Kidney (tissue), 14 donors: ENCODE measurements around the gene LIAS. TPM values are rescaled to one million over a fixed set of nuclear protein-coding genes. Genes with fewer than 3 reads are reported as not detected.
"Not testable (repeated sequence)": the region's sequence is repeated elsewhere in the genome, so short reads cannot be mapped to it uniquely, and the experiment has no call there.

Source experiments
- DNase-seq, 5 donors: peaks; one replicate each; pipeline ENCODE4 v3.0.0-alpha.2; 2013 to 2020
- FAIRE-seq: peaks from 2 replicates; lab custom pipeline; 2012; peaks lifted over from hg19 to GRCh38; lab: Jason Lieb, UNC
- H3K27ac ChIP-seq, 2 donors: one replicate each; pipeline ENCODE4 v1.7.0; 2013; ENCODE audit warnings: low read depth in 2 of 2, low read length in 2 of 2, inconsistent platforms in 1 of 2
- H3K27me3 ChIP-seq: one replicate; pipeline ENCODE4 v1.7.1; 2013; ENCODE audit warnings: low read length, inconsistent platforms; ENCODE audit not compliant: control insufficient read depth, insufficient read depth
- H3K36me3 ChIP-seq, 3 donors: one replicate each; pipeline versions ENCODE4 v1.7.0 to v1.7.1; 2013; ENCODE audit warnings: low read length in 3 of 3, control low read depth in 1 of 3, inconsistent platforms in 1 of 3; ENCODE audit not compliant: insufficient read depth in 3 of 3, control insufficient read depth in 2 of 3
- H3K4me1 ChIP-seq, 3 donors: one replicate each; pipeline versions ENCODE4 v1.7.0 to v1.7.1; 2013; ENCODE audit warnings: low read length in 3 of 3, inconsistent platforms in 1 of 3, low read depth in 1 of 3; ENCODE audit not compliant: control insufficient read depth in 2 of 3, insufficient read depth in 2 of 3
- H3K4me3 ChIP-seq, 3 donors: one replicate each; pipeline versions ENCODE4 v1.7.0 to v1.8.1; 2013; ENCODE audit warnings: low read length in 3 of 3, control low read depth in 1 of 3, inconsistent platforms in 1 of 3
- H3K9ac ChIP-seq, 3 donors: one replicate each; pipeline versions ENCODE4 v1.7.0 to v1.7.1; 2013; ENCODE audit warnings: low read length in 3 of 3, control low read depth in 1 of 3, inconsistent platforms in 1 of 3
- H3K9me3 ChIP-seq, 3 donors: one replicate each; pipeline versions ENCODE4 v1.7.0 to v1.7.1; 2013; ENCODE audit warnings: low read length in 3 of 3, control low read depth in 1 of 3, inconsistent platforms in 1 of 3; ENCODE audit not compliant: control insufficient read depth in 2 of 3, insufficient read depth in 1 of 3
- intact Hi-C: fragments of 100-400 bp; cut with DNase I; formaldehyde crosslinking; loops from one replicate; pipeline ENCODE4 v1.11.1; 2022
- polyA plus RNA-seq: library from polyadenylated mRNA; stranded (reverse); fragments of 350-450 nt; fragmentation: Illumina TruSeq; extraction: RNeasy Lipid Tissue Mini Kit (QIAGEN cat#74804); gene quantifications from one replicate; pipeline ENCODE4 v1.2.3, GENCODE V29; 2014; ENCODE audit warnings: low read depth, low replicate concordance; ENCODE audit not compliant: insufficient read depth
- total RNA-seq: library from RNA; stranded (reverse); fragmentation: NEBNext Ultra II Directional; extraction: Animal tissue kit (Norgen Biotek cat#: 25700); gene quantifications from one replicate; pipeline ENCODE4 v1.2.1, GENCODE V29; 2021
- TF ChIP-seq, protein P1 (sequence below): IDR thresholded peaks from 3 replicates; pipeline ENCODE4 v1.5.1; 2012; ENCODE audit warnings: mild to moderate bottlenecking, moderate library complexity, borderline replicate concordance; ENCODE audit not compliant: insufficient read depth; ENCODE audit errors: extremely low read depth
- donor health status: control.
- donor health status: control.
- donor health status: control.
- donor health status: control.
- donor health status: control.
- donor health status: DM: yes; HTN: yes; CAD: no.
- donor health status: Normal renal cell carcinoma (clear cell type).

LIAS gene
- total and polyA plus RNA-seq, 2 donors from 2014 or later: 14.9 to 30.5 TPM

DNA sequence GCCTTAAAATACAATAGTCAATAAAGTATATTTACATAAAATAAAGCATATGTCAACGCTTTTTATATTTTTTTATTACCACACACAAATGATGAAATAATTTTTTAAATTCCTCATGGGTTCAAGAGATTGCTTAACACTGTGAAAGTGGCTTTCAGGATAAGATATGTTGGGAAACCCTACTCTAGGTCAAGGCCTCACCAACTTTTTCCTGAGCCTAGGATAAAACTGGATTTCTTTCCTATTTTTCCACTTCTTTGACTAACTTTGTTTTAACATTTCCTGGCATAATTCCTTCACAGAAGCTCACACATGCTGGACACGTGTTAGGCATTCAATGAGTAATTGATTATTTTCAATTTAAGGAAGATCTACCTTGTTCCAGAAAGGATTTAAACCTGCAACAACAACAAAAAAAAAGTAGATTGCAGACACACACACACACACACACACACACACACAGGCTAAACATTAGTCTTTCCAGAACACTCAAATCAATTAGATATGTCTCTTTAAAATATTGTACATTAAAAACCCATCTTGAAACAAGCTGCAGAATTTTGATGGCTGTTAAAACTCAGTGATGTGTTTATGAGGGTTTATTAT, 43.1 kb upstream of the LIAS start:
- H3K27me3 ChIP-seq: no peaks in the 10 kb centered on the region
- no peak for DNase-seq
- TF ChIP-seq, protein P1, sequence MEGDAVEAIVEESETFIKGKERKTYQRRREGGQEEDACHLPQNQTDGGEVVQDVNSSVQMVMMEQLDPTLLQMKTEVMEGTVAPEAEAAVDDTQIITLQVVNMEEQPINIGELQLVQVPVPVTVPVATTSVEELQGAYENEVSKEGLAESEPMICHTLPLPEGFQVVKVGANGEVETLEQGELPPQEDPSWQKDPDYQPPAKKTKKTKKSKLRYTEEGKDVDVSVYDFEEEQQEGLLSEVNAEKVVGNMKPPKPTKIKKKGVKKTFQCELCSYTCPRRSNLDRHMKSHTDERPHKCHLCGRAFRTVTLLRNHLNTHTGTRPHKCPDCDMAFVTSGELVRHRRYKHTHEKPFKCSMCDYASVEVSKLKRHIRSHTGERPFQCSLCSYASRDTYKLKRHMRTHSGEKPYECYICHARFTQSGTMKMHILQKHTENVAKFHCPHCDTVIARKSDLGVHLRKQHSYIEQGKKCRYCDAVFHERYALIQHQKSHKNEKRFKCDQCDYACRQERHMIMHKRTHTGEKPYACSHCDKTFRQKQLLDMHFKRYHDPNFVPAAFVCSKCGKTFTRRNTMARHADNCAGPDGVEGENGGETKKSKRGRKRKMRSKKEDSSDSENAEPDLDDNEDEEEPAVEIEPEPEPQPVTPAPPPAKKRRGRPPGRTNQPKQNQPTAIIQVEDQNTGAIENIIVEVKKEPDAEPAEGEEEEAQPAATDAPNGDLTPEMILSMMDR: no peak
- H3K9ac ChIP-seq: no peak overlapping the region
- no peak overlapping the region for H3K27ac ChIP-seq
- no peak for FAIRE-seq
- no peak overlapping the region for H3K4me3 ChIP-seq
- H3K4me1 ChIP-seq: no peaks in the 10 kb centered on the region
- no peaks in the 10 kb centered on the region for H3K9me3 ChIP-seq
- intact Hi-C loops: no loop called here
- H3K36me3 ChIP-seq: no peaks in the 10 kb centered on the region

DNA sequence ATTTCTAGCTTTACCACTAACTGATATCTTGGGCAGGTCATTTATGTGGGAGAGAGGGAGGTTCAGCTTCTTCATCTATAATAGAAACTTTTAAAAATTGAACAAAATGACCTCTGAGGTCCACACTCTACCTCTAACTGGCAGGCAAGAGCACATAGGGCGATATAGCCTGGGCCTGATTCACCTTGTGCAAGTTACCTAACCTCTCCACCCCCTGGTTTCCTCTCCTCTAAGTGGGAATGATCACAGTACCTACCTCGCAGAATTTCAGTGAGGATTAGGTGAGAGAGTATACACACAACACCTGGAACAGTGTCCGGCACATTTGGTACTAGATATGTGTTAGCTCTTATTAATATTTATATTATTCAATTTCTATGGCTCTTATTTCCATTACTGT, 36.6 kb upstream of the LIAS start:
- H3K36me3 ChIP-seq: no peaks in the 10 kb centered on the region
- H3K9me3 ChIP-seq: no peaks in the 10 kb centered on the region
- no peak for DNase-seq
- no peak overlapping the region for H3K9ac ChIP-seq
- no peak overlapping the region for H3K4me3 ChIP-seq
- H3K27me3 ChIP-seq: no peaks in the 10 kb centered on the region
- TF ChIP-seq, protein P1: no peak
- intact Hi-C loops: no loop called here
- FAIRE-seq: no peak
- no peak overlapping the region for H3K27ac ChIP-seq
- H3K4me1 ChIP-seq: no peaks in the 10 kb centered on the region

DNA sequence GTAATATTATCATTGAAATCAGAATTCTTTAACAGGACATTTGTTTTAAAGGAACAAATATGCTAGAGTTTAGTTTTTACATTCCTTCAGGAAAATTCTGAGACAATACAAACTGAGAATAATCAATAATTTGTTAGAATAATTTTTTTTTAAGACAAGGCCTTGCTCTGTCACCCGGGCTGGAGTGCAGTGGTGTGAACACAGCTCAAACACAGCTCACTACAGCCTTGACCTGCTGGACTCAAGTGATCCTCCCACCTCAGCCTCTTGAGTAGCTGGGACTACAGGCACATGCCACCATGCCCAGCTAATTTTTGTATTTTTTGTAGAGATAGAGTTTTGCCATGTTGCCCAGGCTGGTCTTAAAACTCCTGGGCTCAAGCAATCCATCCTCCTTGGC, 33.6 kb upstream of the LIAS start:
- intact Hi-C loops, FAIRE-seq, H3K9ac ChIP-seq, H3K4me1 ChIP-seq, H3K36me3 ChIP-seq, H3K9me3 ChIP-seq, H3K27ac ChIP-seq, DNase-seq, H3K4me3 ChIP-seq, H3K27me3 ChIP-seq: not testable (repeated sequence)

DNA sequence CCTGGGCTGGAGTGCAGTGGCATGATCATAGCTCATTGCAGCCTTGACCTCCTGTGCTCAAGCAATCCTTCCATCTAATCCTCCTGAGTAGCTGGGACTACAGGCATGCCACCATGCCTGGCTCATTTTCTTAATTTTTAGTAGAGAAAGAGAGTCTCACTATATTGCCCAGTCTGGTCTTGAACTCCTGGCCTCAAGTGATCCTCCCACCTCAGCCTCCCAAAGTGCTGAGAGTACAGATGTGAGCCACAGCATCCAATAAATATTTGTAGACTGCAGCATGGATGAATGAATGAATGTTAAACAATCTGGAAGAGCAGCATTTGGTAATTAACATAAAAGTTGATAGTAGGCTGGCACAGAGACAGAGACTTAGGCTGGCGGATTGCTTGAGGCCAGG, 32.1 kb upstream of the LIAS start:
- no peaks in the 10 kb centered on the region for H3K9me3 ChIP-seq
- intact Hi-C loops: no loop called here
- H3K4me1 ChIP-seq: peaks cover 0 to 8% (median 3%) of the 10 kb centered on the region in 3 donors
- no peak overlapping the region for H3K4me3 ChIP-seq
- H3K27ac ChIP-seq: no peak overlapping the region
- H3K36me3 ChIP-seq: no peaks in the 10 kb centered on the region
- TF ChIP-seq, protein P1: no peak
- no peak for FAIRE-seq
- no peak overlapping the region for H3K9ac ChIP-seq
- no peaks in the 10 kb centered on the region for H3K27me3 ChIP-seq
- DNase-seq: no peak
